ENCODE data around the gene NUP155. TPM values are rescaled to one million over a fixed set of nuclear protein-coding genes. Genes with fewer than 3 reads are reported as not detected.
"Not testable (repeated sequence)": the region's sequence is repeated elsewhere in the genome, so short reads cannot be mapped to it uniquely, and the experiment has no call there.

NUP155 gene
- total and polyA plus RNA-seq, 7 donors: 2.9 to 12.3 (median 8.2) TPM

- Histone ChIP-seq H3K4me1 (no peaks in the 10 kb centered on the region), H3K27ac (no peak overlapping the region), H3K9me3 (no peaks in the 10 kb centered on the region), H3K4me3 (no peak overlapping the region), H3K36me3 (ENCODE audit: insufficient read depth in 1 of 2, low read depth in 1 of 2) (peaks cover 7 to 100% of the 10 kb centered on the region in 2 donors), H3K27me3 (ENCODE audit: insufficient read depth in 3 of 3, low read length in 2 of 3) (no peaks in the 10 kb centered on the region)
- ATAC-seq (no peak), DNase-seq (no peak)
- TF ChIP-seq CTCF (IDR thresholded peaks at IDR 0.05): no peak
- intact Hi-C loops (cut with DNase I): loop anchor here in 1 of 2 donors (10.0 kb wide), 1 partner anchor 130 kb away; no protein-coding TSS in a partner anchor
- 97 to 100% (median 98%) methylated on average over 2 of the region's 2 CpGs for WGBS, 3 donors
Measured at GRCh38 chr5:37304888-37305287, 66.0 kb downstream of the NUP155 start.

- H3K4me3 ChIP-seq; DNase-seq; H3K4me1 ChIP-seq; H3K27me3 ChIP-seq (ENCODE audit: insufficient read depth in 3 of 3, low read length in 2 of 3); ATAC-seq; H3K27ac ChIP-seq; H3K9me3 ChIP-seq: not testable (repeated sequence)
- WGBS, 3 donors: 97 to 99% (median 98%) methylated on average over 7 of the region's 7 CpGs
- peaks cover under 1 to 84% of the 10 kb centered on the region in 2 donors for H3K36me3 ChIP-seq (ENCODE audit: insufficient read depth in 1 of 2, low read depth in 1 of 2)
- intact Hi-C loops (cut with DNase I): loop anchor here in 1 of 2 donors (10.0 kb wide), 1 partner anchor 52 kb away; the partner anchor contains the start of gene CPLANE1
Measured at GRCh38 chr5:37296313-37296712, 74.6 kb downstream of the NUP155 start.

GRCh38 chr5:37283214-37283820 is 87.6 kb downstream of the NUP155 start:
- ATAC-seq (no peak), DNase-seq (no peak)
- TF ChIP-seq CTCF (IDR thresholded peaks at IDR 0.05): no peak
- WGBS, 3 donors: 93 to 97% (median 94%) methylated on average over 5 of the region's 5 CpGs
- intact Hi-C loops (cut with DNase I): no loop called here
- Histone ChIP-seq H3K4me1 (no peaks in the 10 kb centered on the region), H3K9me3 (no peaks in the 10 kb centered on the region), H3K27ac (no peak overlapping the region), H3K27me3 (ENCODE audit: insufficient read depth in 3 of 3, low read length in 2 of 3) (no peaks in the 10 kb centered on the region), H3K4me3 (no peak overlapping the region), H3K36me3 (ENCODE audit: insufficient read depth in 1 of 2, low read depth in 1 of 2) (no peaks in the 10 kb centered on the region)

- 77 to 86% (median 82%) methylated on average over 2 of the region's 2 CpGs for WGBS, 3 donors
- no peaks in the 10 kb centered on the region for H3K4me1 ChIP-seq
- intact Hi-C loops (cut with DNase I): no loop called here
- H3K36me3 ChIP-seq (ENCODE audit: insufficient read depth in 1 of 2, low read depth in 1 of 2): no peaks in the 10 kb centered on the region
- no peak for TF ChIP-seq CTCF (IDR thresholded peaks at IDR 0.05)
- ATAC-seq (no peak), DNase-seq (no peak)
- H3K27me3 ChIP-seq (ENCODE audit: insufficient read depth in 3 of 3, low read length in 2 of 3): no peaks in the 10 kb centered on the region
- no peaks in the 10 kb centered on the region for H3K9me3 ChIP-seq
- H3K27ac ChIP-seq: no peak overlapping the region
- H3K4me3 ChIP-seq: no peak overlapping the region
Measured at GRCh38 chr5:37275511-37275910, 95.4 kb downstream of the NUP155 start.

GRCh38 chr5:37272511-37272910 is 98.4 kb downstream of the NUP155 start:
- Histone ChIP-seq H3K4me3 (no peak overlapping the region), H3K27me3 (ENCODE audit: insufficient read depth in 3 of 3, low read length in 2 of 3) (no peaks in the 10 kb centered on the region), H3K36me3 (ENCODE audit: insufficient read depth in 1 of 2, low read depth in 1 of 2) (no peaks in the 10 kb centered on the region), H3K4me1 (no peaks in the 10 kb centered on the region), H3K9me3 (no peaks in the 10 kb centered on the region), H3K27ac (no peak overlapping the region)
- DNase-seq (no peak), ATAC-seq (no peak)
- intact Hi-C loops (cut with DNase I): no loop called here
- TF ChIP-seq CTCF (IDR thresholded peaks at IDR 0.05): no peak
- WGBS, 3 donors: 47 to 73% (median 69%) methylated on average over 1 of the region's 1 CpG

- H3K36me3 ChIP-seq (ENCODE audit: insufficient read depth in 1 of 2, low read depth in 1 of 2); intact Hi-C loops (cut with DNase I); H3K9me3 ChIP-seq; H3K4me1 ChIP-seq; ATAC-seq; H3K27ac ChIP-seq; H3K27me3 ChIP-seq (ENCODE audit: insufficient read depth in 3 of 3, low read length in 2 of 3); H3K4me3 ChIP-seq; DNase-seq: not testable (repeated sequence)
Measured at GRCh38 chr5:37268100-37268499, 102.8 kb downstream of the NUP155 start.

Data from psoas muscle (tissue), 8 donors.